ENCODE results near the gene MUSTN1.

The MUSTN1 gene

GRCh38 chr3:52852419-52852818, 17.6 kb upstream of the MUSTN1 start:
- DNase-seq (ENCODE audit: low read depth in 2 of 2) = no peak

GRCh38 chr3:52851348-52851747, 16.5 kb upstream of the MUSTN1 start:
- peak in 1 of 2 experiments; percentile 3 for DNase-seq (ENCODE audit: low read depth in 2 of 2)

- no peak for DNase-seq (ENCODE audit: low read depth in 2 of 2)
These were observed 14.8 kb upstream of the MUSTN1 start for GRCh38 chr3:52849656-52850055.

- peak; percentile 36 for DNase-seq (ENCODE audit: low read depth in 2 of 2)
These were observed 13.8 kb upstream of the MUSTN1 start for GRCh38 chr3:52848617-52849016.

- no peak for DNase-seq (ENCODE audit: low read depth in 2 of 2)
These were observed 12.9 kb upstream of the MUSTN1 start for GRCh38 chr3:52847726-52848125.

GRCh38 chr3:52847241-52847640, 12.4 kb upstream of the MUSTN1 start:
- no peak for DNase-seq (ENCODE audit: low read depth in 2 of 2)

GRCh38 chr3:52846432-52846965, 11.7 kb upstream of the MUSTN1 start:
- DNase-seq (ENCODE audit: low read depth in 2 of 2) = no peak

GRCh38 chr3:52845691-52846431, 11.0 kb upstream of the MUSTN1 start:
- no peak for DNase-seq (ENCODE audit: low read depth in 2 of 2)

- no peak for DNase-seq (ENCODE audit: low read depth in 2 of 2)
These were observed 10.3 kb upstream of the MUSTN1 start for GRCh38 chr3:52845157-52845556.

GRCh38 chr3:52844290-52844975, 9.6 kb upstream of the MUSTN1 start:
- no peak for DNase-seq (ENCODE audit: low read depth in 2 of 2)

- no peak for DNase-seq (ENCODE audit: low read depth in 2 of 2)
These were observed 9.1 kb upstream of the MUSTN1 start for GRCh38 chr3:52843881-52844280.

- DNase-seq (ENCODE audit: low read depth in 2 of 2) = no peak
These were observed 8.5 kb upstream of the MUSTN1 start for GRCh38 chr3:52843108-52843865.

GRCh38 chr3:52842424-52842823, 7.6 kb upstream of the MUSTN1 start:
- no peak for DNase-seq (ENCODE audit: low read depth in 2 of 2)

- no peak for DNase-seq (ENCODE audit: low read depth in 2 of 2)
These were observed 7.1 kb upstream of the MUSTN1 start for GRCh38 chr3:52841981-52842340.

- DNase-seq (ENCODE audit: low read depth in 2 of 2) = no peak
These were observed 6.6 kb upstream of the MUSTN1 start for GRCh38 chr3:52841211-52841980.

GRCh38 chr3:52839892-52840545, 5.2 kb upstream of the MUSTN1 start:
- DNase-seq (ENCODE audit: low read depth in 2 of 2) = no peak

GRCh38 chr3:52839268-52839575, 4.4 kb upstream of the MUSTN1 start:
- no peak for DNase-seq (ENCODE audit: low read depth in 2 of 2)

GRCh38 chr3:52838561-52839267, 3.9 kb upstream of the MUSTN1 start:
- DNase-seq (ENCODE audit: low read depth in 2 of 2) = no peak

- no peak for DNase-seq (ENCODE audit: low read depth in 2 of 2)
These were observed 2.2 kb upstream of the MUSTN1 start for GRCh38 chr3:52836986-52837385.

GRCh38 chr3:52836471-52836845, 1.6 kb upstream of the MUSTN1 start:
- DNase-seq (ENCODE audit: low read depth in 2 of 2) = no peak
